Stimulated activated memory B cell treated with anti-CD40 and anti-IgM and Interleukin-4, amounts not matched to agents 10 μg/mL and 1 μg/mL and 100 μg/mL, for 72 hours (primary cell): Measurements from ENCODE around the gene PPP1R2C.

Source experiments
- ATAC-seq: fragments of 150-1000 bp; cut with Tn5 transposase; 2 replicates; pipeline ENCODE4 v1.10.0; 2021
- H3K27ac Mint-ChIP-seq: one replicate; pipeline ENCODE4 v1.8.0; 2022; ENCODE audit warnings: mild to moderate bottlenecking, mixed read lengths
- H3K27me3 Mint-ChIP-seq: one replicate; pipeline ENCODE4 v1.8.0; 2022; ENCODE audit warnings: mixed read lengths
- H3K36me3 Mint-ChIP-seq: one replicate; pipeline ENCODE4 v1.8.0; 2022; ENCODE audit warnings: mixed read lengths
- H3K4me1 Mint-ChIP-seq: one replicate; pipeline ENCODE4 v1.8.0; 2022; ENCODE audit warnings: mixed read lengths
- H3K4me3 Mint-ChIP-seq: one replicate; pipeline ENCODE4 v1.8.0; 2022; ENCODE audit warnings: mild to moderate bottlenecking, moderate library complexity, mixed read lengths
- H3K9me3 Mint-ChIP-seq: one replicate; pipeline ENCODE4 v1.8.0; 2022; ENCODE audit warnings: mixed read lengths

Gene PPP1R2C

GRCh38 chrX:42778096-42778495 is at the start of gene PPP1R2C:
PPP1R2C (minus strand) TSS chrX:42778163; CDS start chrX:42778079, 84 bp downstream.
- peaks cover 7% of the 10 kb centered on the region for H3K36me3 Mint-ChIP-seq
- no peak for ATAC-seq
- H3K4me3 Mint-ChIP-seq: no peak within 1 kb of the TSS
- no peaks in the 10 kb centered on the region for H3K27me3 Mint-ChIP-seq
- H3K27ac Mint-ChIP-seq: peak within 1 kb of the TSS; percentile 41
- H3K4me1 Mint-ChIP-seq: peaks cover 16% of the 10 kb centered on the region
- peaks cover 5% of the 10 kb centered on the region for H3K9me3 Mint-ChIP-seq

GRCh38 chrX:42825201-42825600 is 47.2 kb upstream of the PPP1R2C start:
- no peak overlapping the region for H3K27ac Mint-ChIP-seq
- no peak for ATAC-seq
- no peaks in the 10 kb centered on the region for H3K36me3 Mint-ChIP-seq
- H3K9me3 Mint-ChIP-seq: peaks cover 2% of the 10 kb centered on the region
- H3K4me1 Mint-ChIP-seq: peaks cover 5% of the 10 kb centered on the region
- H3K27me3 Mint-ChIP-seq: no peaks in the 10 kb centered on the region
- H3K4me3 Mint-ChIP-seq: no peak overlapping the region

GRCh38 chrX:42824541-42824940 is 46.6 kb upstream of the PPP1R2C start:
- Mint-ChIP-seq H3K4me3 (no peak overlapping the region), H3K4me1 (peaks cover 5% of the 10 kb centered on the region), H3K27me3 (no peaks in the 10 kb centered on the region), H3K27ac (no peak overlapping the region), H3K36me3 (no peaks in the 10 kb centered on the region), H3K9me3 (peaks cover 2% of the 10 kb centered on the region)
- ATAC-seq: no peak

- Mint-ChIP-seq H3K4me3 (no peak overlapping the region), H3K27ac (no peak overlapping the region), H3K4me1 (peaks cover 5% of the 10 kb centered on the region), H3K9me3 (peaks cover 8% of the 10 kb centered on the region), H3K36me3 (peaks cover 7% of the 10 kb centered on the region), H3K27me3 (no peaks in the 10 kb centered on the region)
- no peak for ATAC-seq
These were observed 45.5 kb upstream of the PPP1R2C start for GRCh38 chrX:42823443-42823842.

- peaks cover 8% of the 10 kb centered on the region for H3K9me3 Mint-ChIP-seq
- ATAC-seq: no peak
- H3K4me3 Mint-ChIP-seq: no peak overlapping the region
- H3K27ac Mint-ChIP-seq: no peak overlapping the region
- H3K36me3 Mint-ChIP-seq: peaks cover 7% of the 10 kb centered on the region
- no peaks in the 10 kb centered on the region for H3K27me3 Mint-ChIP-seq
- H3K4me1 Mint-ChIP-seq: peaks cover 5% of the 10 kb centered on the region
These were observed 44.0 kb upstream of the PPP1R2C start for GRCh38 chrX:42821803-42822443.

- Mint-ChIP-seq H3K4me3 (no peak overlapping the region), H3K27ac (no peak overlapping the region), H3K36me3 (peaks cover 21% of the 10 kb centered on the region), H3K9me3 (peaks cover 21% of the 10 kb centered on the region), H3K27me3 (no peaks in the 10 kb centered on the region), H3K4me1 (peaks cover 6% of the 10 kb centered on the region)
- ATAC-seq: no peak
These were observed 40.4 kb upstream of the PPP1R2C start for GRCh38 chrX:42818151-42818921.

GRCh38 chrX:42809569-42809968 is 31.6 kb upstream of the PPP1R2C start:
- Mint-ChIP-seq H3K27ac (no peak overlapping the region), H3K27me3 (no peaks in the 10 kb centered on the region), H3K4me1 (peaks cover 15% of the 10 kb centered on the region), H3K36me3 (peaks cover 7% of the 10 kb centered on the region), H3K9me3 (peaks cover 11% of the 10 kb centered on the region), H3K4me3 (no peak overlapping the region)
- ATAC-seq: no peak

GRCh38 chrX:42807393-42807792 is 29.4 kb upstream of the PPP1R2C start:
- Mint-ChIP-seq H3K36me3 (no peaks in the 10 kb centered on the region), H3K4me3 (no peak overlapping the region), H3K27me3 (no peaks in the 10 kb centered on the region), H3K9me3 (peaks cover 1% of the 10 kb centered on the region), H3K4me1 (peaks cover 4% of the 10 kb centered on the region), H3K27ac (no peak overlapping the region)
- no peak for ATAC-seq

- H3K4me1 Mint-ChIP-seq: peaks cover 5% of the 10 kb centered on the region
- no peak for ATAC-seq
- H3K36me3 Mint-ChIP-seq: no peaks in the 10 kb centered on the region
- H3K27ac Mint-ChIP-seq: no peak overlapping the region
- H3K27me3 Mint-ChIP-seq: no peaks in the 10 kb centered on the region
- H3K9me3 Mint-ChIP-seq: no peaks in the 10 kb centered on the region
- H3K4me3 Mint-ChIP-seq: no peak overlapping the region
These were observed 26.6 kb upstream of the PPP1R2C start for GRCh38 chrX:42804524-42804923.

GRCh38 chrX:42803320-42803719 is 25.4 kb upstream of the PPP1R2C start:
- Mint-ChIP-seq H3K9me3 (no peaks in the 10 kb centered on the region), H3K27me3 (no peaks in the 10 kb centered on the region), H3K27ac (no peak overlapping the region), H3K4me1 (peaks cover 5% of the 10 kb centered on the region), H3K4me3 (no peak overlapping the region), H3K36me3 (no peaks in the 10 kb centered on the region)
- no peak for ATAC-seq

GRCh38 chrX:42797651-42798269 is 19.8 kb upstream of the PPP1R2C start:
- Mint-ChIP-seq H3K9me3 (no peaks in the 10 kb centered on the region), H3K27ac (peak overlapping the region; percentile 49), H3K27me3 (no peaks in the 10 kb centered on the region), H3K4me1 (peaks cover 10% of the 10 kb centered on the region), H3K4me3 (no peak overlapping the region), H3K36me3 (no peaks in the 10 kb centered on the region)
- ATAC-seq: no peak

- no peaks in the 10 kb centered on the region for H3K4me1 Mint-ChIP-seq
- H3K27me3 Mint-ChIP-seq: no peaks in the 10 kb centered on the region
- H3K9me3 Mint-ChIP-seq: peaks cover 5% of the 10 kb centered on the region
- peaks cover 5% of the 10 kb centered on the region for H3K36me3 Mint-ChIP-seq
- H3K4me3 Mint-ChIP-seq: no peak overlapping the region
- ATAC-seq: no peak
- H3K27ac Mint-ChIP-seq: no peak overlapping the region
These were observed 5.5 kb upstream of the PPP1R2C start for GRCh38 chrX:42783451-42783850.

GRCh38 chrX:42776195-42776594 is 1.8 kb downstream of the PPP1R2C start:
- H3K36me3 Mint-ChIP-seq: peaks cover 7% of the 10 kb centered on the region
- no peak overlapping the region for H3K4me3 Mint-ChIP-seq
- no peak overlapping the region for H3K27ac Mint-ChIP-seq
- no peak for ATAC-seq
- peaks cover 5% of the 10 kb centered on the region for H3K9me3 Mint-ChIP-seq
- H3K4me1 Mint-ChIP-seq: peaks cover 22% of the 10 kb centered on the region
- no peaks in the 10 kb centered on the region for H3K27me3 Mint-ChIP-seq

- no peak for ATAC-seq
- no peak overlapping the region for H3K4me3 Mint-ChIP-seq
- no peaks in the 10 kb centered on the region for H3K36me3 Mint-ChIP-seq
- no peaks in the 10 kb centered on the region for H3K27me3 Mint-ChIP-seq
- H3K9me3 Mint-ChIP-seq: no peaks in the 10 kb centered on the region
- peak overlapping the region; percentile 49 for H3K27ac Mint-ChIP-seq
- peaks cover 27% of the 10 kb centered on the region for H3K4me1 Mint-ChIP-seq
These were observed 5.1 kb downstream of the PPP1R2C start for GRCh38 chrX:42772874-42773273.

GRCh38 chrX:42771506-42772335 is 6.2 kb downstream of the PPP1R2C start:
- H3K27me3 Mint-ChIP-seq: no peaks in the 10 kb centered on the region
- ATAC-seq: no peak

More at GRCh38 chrX:42771506-42772335, 6.2 kb downstream of the PPP1R2C start:
- H3K4me1 Mint-ChIP-seq: peaks cover 27% of the 10 kb centered on the region
- H3K9me3 Mint-ChIP-seq: no peaks in the 10 kb centered on the region
- no peak overlapping the region for H3K4me3 Mint-ChIP-seq
- H3K36me3 Mint-ChIP-seq: no peaks in the 10 kb centered on the region
- H3K27ac Mint-ChIP-seq: no peak overlapping the region
